ENCODE results near the gene DHX57. TPM values are rescaled to one million over a fixed set of nuclear protein-coding genes. Genes with fewer than 3 reads are reported as not detected.
"Not testable (repeated sequence)": the region's sequence is repeated elsewhere in the genome, so short reads cannot be mapped to it uniquely, and the experiment has no call there.

Gene DHX57
- total RNA-seq, 2 donors from 2014 or later, result 11.9 to 50.4 TPM

DNA sequence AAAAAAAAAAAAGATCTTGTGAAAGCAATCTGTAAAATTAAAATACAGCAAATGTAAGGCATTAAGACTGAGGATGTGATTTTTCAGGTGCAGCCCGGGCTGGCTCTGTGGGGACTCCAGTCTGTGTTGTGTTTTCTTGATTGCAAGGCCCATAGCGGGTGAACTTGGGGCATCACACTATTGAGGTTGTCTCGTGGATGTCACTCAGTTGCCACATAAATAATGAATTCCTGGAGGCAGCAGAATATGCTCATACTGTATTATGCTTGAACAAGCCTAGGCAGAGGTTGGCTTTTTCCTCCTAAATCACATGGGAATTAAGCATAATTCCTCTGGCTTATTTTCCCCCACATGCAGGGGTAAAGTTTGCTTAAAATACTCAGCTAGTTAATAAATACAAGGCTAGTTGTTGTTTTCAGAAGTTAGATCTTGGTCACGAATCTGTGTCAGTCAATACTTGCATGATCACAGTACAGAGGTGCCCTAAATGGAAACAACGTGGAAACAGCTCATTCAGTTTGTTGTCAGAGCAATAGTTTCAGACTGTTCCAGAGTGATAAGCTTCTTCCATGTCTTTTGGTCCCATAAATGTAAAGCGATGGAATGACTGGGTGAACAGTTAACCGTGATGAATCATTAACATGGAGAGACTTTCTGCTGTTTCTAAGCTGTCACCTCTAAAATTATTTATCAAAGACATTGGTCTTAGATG lies 81.3 kb downstream of the DHX57 start:
- DNase-seq (ENCODE audit: low spot score) (no peak), ATAC-seq (ENCODE audit: insufficient number of reproducible peaks, low FRiP score, low read depth) (no peak)
- H3K9me3 ChIP-seq, result no peaks in the 10 kb centered on the region
- no peak overlapping the region for H3K27ac ChIP-seq
- H3K27me3 ChIP-seq (replicated peaks; ENCODE audit: insufficient read depth), result no peaks in the 10 kb centered on the region
- H3K4me3 ChIP-seq, result no peak overlapping the region
- peaks cover 6% of the 10 kb centered on the region for H3K36me3 ChIP-seq
- no peak for TF ChIP-seq CTCF (IDR thresholded peaks at IDR 0.05)
- no peaks in the 10 kb centered on the region for H3K4me1 ChIP-seq (ENCODE audit: control insufficient read depth in 1 of 2, low read depth in 2 of 2)

DNA sequence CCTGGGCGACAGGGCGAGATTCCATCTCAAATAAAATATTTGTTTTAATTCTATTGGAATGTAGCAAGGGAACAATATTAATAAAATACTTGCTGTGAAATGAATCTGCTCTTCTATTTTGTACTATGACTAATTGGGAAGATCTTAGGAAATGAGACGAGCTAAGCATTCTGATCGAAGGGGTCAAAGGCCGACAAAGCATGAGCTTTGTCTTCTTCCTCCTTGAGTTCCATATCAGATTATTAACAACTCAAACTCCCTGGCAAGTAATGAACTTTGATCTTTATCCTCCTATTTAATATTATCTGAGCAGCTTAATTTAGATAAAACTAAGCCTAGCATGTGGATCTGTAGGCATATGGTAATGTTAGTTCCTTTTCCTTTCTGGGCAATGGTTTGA lies 82.2 kb downstream of the DHX57 start:
- Histone ChIP-seq H3K4me3 (no peak overlapping the region), H3K27me3 (replicated peaks; ENCODE audit: insufficient read depth) (no peaks in the 10 kb centered on the region), H3K9me3 (no peaks in the 10 kb centered on the region), H3K27ac (no peak overlapping the region), H3K36me3 (peaks cover 3% of the 10 kb centered on the region), H3K4me1 (ENCODE audit: control insufficient read depth in 1 of 2, low read depth in 2 of 2) (no peaks in the 10 kb centered on the region)
- no peak for DNase-seq (ENCODE audit: low spot score)
- no peak for TF ChIP-seq CTCF (IDR thresholded peaks at IDR 0.05)
- ATAC-seq (ENCODE audit: insufficient number of reproducible peaks, low FRiP score, low read depth), result no peak

- Histone ChIP-seq H3K27me3 (replicated peaks; ENCODE audit: insufficient read depth) (no peaks in the 10 kb centered on the region), H3K4me1 (ENCODE audit: control insufficient read depth in 1 of 2, low read depth in 2 of 2) (no peaks in the 10 kb centered on the region), H3K9me3 (no peaks in the 10 kb centered on the region), H3K4me3 (no peak overlapping the region), H3K36me3 (peaks cover 3% of the 10 kb centered on the region), H3K27ac (no peak overlapping the region)
- TF ChIP-seq CTCF (IDR thresholded peaks at IDR 0.05), result no peak
- no peak for DNase-seq (ENCODE audit: low spot score)
- ATAC-seq (ENCODE audit: insufficient number of reproducible peaks, low FRiP score, low read depth), result no peak
These were observed 83.0 kb downstream of the DHX57 start for GRCh38 chr2:38792751-38793150.

DNA sequence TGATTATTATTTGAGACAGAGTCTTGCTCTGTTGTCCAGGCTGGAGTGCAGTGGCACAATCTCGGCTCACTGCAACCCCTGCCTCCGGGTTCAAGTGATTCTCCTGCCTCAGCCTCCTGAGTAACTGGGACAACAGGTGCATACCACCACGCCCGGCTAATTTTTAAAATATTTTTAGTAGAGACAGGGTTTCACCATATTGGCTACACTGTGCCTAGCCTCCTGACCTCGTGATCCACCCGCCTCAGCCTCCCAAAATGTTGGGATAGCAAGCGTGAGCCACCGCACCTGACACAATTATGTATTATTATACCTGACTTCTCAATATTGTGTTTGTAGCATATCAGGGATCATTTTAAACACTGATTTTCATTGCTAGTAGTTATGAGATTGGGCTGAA lies 83.4 kb downstream of the DHX57 start:
- not testable (repeated sequence) for H3K27me3 ChIP-seq (replicated peaks; ENCODE audit: insufficient read depth); H3K27ac ChIP-seq; H3K36me3 ChIP-seq; H3K9me3 ChIP-seq; H3K4me1 ChIP-seq (ENCODE audit: control insufficient read depth in 1 of 2, low read depth in 2 of 2); H3K4me3 ChIP-seq; ATAC-seq (ENCODE audit: insufficient number of reproducible peaks, low FRiP score, low read depth); DNase-seq (ENCODE audit: low spot score)

- H3K9me3 ChIP-seq, result no peaks in the 10 kb centered on the region
- no peaks in the 10 kb centered on the region for H3K4me1 ChIP-seq (ENCODE audit: control insufficient read depth in 1 of 2, low read depth in 2 of 2)
- no peaks in the 10 kb centered on the region for H3K27me3 ChIP-seq (replicated peaks; ENCODE audit: insufficient read depth)
- no peak for TF ChIP-seq CTCF (IDR thresholded peaks at IDR 0.05)
- no peak for ATAC-seq (ENCODE audit: insufficient number of reproducible peaks, low FRiP score, low read depth)
- no peak for DNase-seq (ENCODE audit: low spot score)
- H3K36me3 ChIP-seq, result no peaks in the 10 kb centered on the region
- H3K4me3 ChIP-seq, result no peak overlapping the region
- H3K27ac ChIP-seq, result no peak overlapping the region
These were observed 84.0 kb downstream of the DHX57 start for GRCh38 chr2:38791744-38792143.

DNA sequence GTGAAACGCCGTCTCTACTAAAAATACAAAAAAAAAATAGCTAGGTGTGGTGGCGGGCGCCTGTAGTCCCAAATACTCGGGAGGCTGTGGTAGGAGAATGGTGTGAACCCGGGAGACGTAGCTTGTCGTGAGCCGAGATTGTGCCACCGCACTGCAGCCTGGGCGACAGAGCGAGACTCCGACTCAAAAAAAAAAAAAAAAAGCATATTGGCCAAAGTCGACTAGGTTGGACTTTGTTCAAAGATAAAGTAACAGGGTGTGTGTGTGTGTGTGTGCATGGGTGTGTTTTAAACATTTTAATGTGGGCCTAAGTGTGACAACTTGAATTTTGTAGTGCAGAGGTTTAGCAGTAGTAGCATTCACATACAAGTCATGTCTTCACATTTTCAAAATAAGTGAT lies 86.0 kb downstream of the DHX57 start:
- ATAC-seq (ENCODE audit: insufficient number of reproducible peaks, low FRiP score, low read depth) (no peak), DNase-seq (ENCODE audit: low spot score) (no peak)
- Histone ChIP-seq H3K4me1 (ENCODE audit: control insufficient read depth in 1 of 2, low read depth in 2 of 2) (no peaks in the 10 kb centered on the region), H3K36me3 (no peaks in the 10 kb centered on the region), H3K27ac (no peak overlapping the region), H3K9me3 (no peaks in the 10 kb centered on the region), H3K4me3 (no peak overlapping the region), H3K27me3 (replicated peaks; ENCODE audit: insufficient read depth) (no peaks in the 10 kb centered on the region)
- TF ChIP-seq CTCF (IDR thresholded peaks at IDR 0.05), result no peak
